ENCODE results near the gene MB21D2. TPM values are rescaled to one million over a fixed set of nuclear protein-coding genes. Genes with fewer than 3 reads are reported as not detected.

Gene MB21D2
- total and polyA plus RNA-seq, 4 donors, result 3.3 to 5.3 (median 4.2) TPM

- no peaks in the 10 kb centered on the region for H3K9me3 ChIP-seq (ENCODE audit: control insufficient read depth, low read length)
- no peak overlapping the region for H3K4me3 ChIP-seq (ENCODE audit: low read length in 2 of 2)
- no peaks in the 10 kb centered on the region for H3K36me3 ChIP-seq (ENCODE audit: control insufficient read depth in 1 of 2, insufficient read depth in 2 of 2, low read length in 1 of 2)
- DNase-seq, result no peak
- H3K27ac ChIP-seq (ENCODE audit: low read depth in 1 of 2, low read length in 2 of 2), result no peak overlapping the region
- intact Hi-C loops (cut with DNase I), result no loop called here
- no peak for ATAC-seq (ENCODE audit: low FRiP score)
- no peaks in the 10 kb centered on the region for H3K27me3 ChIP-seq (ENCODE audit: control insufficient read depth in 1 of 2, insufficient read depth in 2 of 2, low read length in 1 of 2)
- H3K4me1 ChIP-seq (ENCODE audit: control insufficient read depth in 1 of 2, insufficient read depth in 2 of 2, low read length in 2 of 2), result no peaks in the 10 kb centered on the region
- 92 to 93% methylated on average over 6 of the region's 6 CpGs for WGBS, 2 donors
These were observed 37.3 kb downstream of the MB21D2 start for GRCh38 chr3:192880313-192880712.

GRCh38 chr3:192879346-192880031 is 38.2 kb downstream of the MB21D2 start:
- ATAC-seq (ENCODE audit: low FRiP score), result peak; percentile 57
- H3K27me3 ChIP-seq (ENCODE audit: control insufficient read depth in 1 of 2, insufficient read depth in 2 of 2, low read length in 1 of 2), result no peaks in the 10 kb centered on the region
- no peaks in the 10 kb centered on the region for H3K9me3 ChIP-seq (ENCODE audit: control insufficient read depth, low read length)
- no peak overlapping the region for H3K4me3 ChIP-seq (ENCODE audit: low read length in 2 of 2)
- H3K27ac ChIP-seq (ENCODE audit: low read depth in 1 of 2, low read length in 2 of 2), result no peak overlapping the region
- H3K36me3 ChIP-seq (ENCODE audit: control insufficient read depth in 1 of 2, insufficient read depth in 2 of 2, low read length in 1 of 2), result no peaks in the 10 kb centered on the region
- intact Hi-C loops (cut with DNase I), result no loop called here
- DNase-seq, result no peak
- WGBS, 2 donors, result 56 to 65% methylated on average over 8 of the region's 8 CpGs
- no peaks in the 10 kb centered on the region for H3K4me1 ChIP-seq (ENCODE audit: control insufficient read depth in 1 of 2, insufficient read depth in 2 of 2, low read length in 2 of 2)

GRCh38 chr3:192875971-192876565 is 41.6 kb downstream of the MB21D2 start:
- WGBS, 2 donors, result 41 to 47% methylated on average over 3 of the region's 3 CpGs
- Histone ChIP-seq H3K27me3 (ENCODE audit: control insufficient read depth in 1 of 2, insufficient read depth in 2 of 2, low read length in 1 of 2) (no peaks in the 10 kb centered on the region), H3K27ac (ENCODE audit: low read depth in 1 of 2, low read length in 2 of 2) (no peak overlapping the region), H3K36me3 (ENCODE audit: control insufficient read depth in 1 of 2, insufficient read depth in 2 of 2, low read length in 1 of 2) (no peaks in the 10 kb centered on the region), H3K9me3 (ENCODE audit: control insufficient read depth, low read length) (no peaks in the 10 kb centered on the region), H3K4me3 (ENCODE audit: low read length in 2 of 2) (no peak overlapping the region), H3K4me1 (ENCODE audit: control insufficient read depth in 1 of 2, insufficient read depth in 2 of 2, low read length in 2 of 2) (no peaks in the 10 kb centered on the region)
- ATAC-seq (ENCODE audit: low FRiP score), result no peak
- intact Hi-C loops (cut with DNase I), result no loop called here
- DNase-seq, result no peak

GRCh38 chr3:192870822-192871221 is 46.8 kb downstream of the MB21D2 start:
- Histone ChIP-seq H3K4me3 (ENCODE audit: low read length in 2 of 2) (no peak overlapping the region), H3K27me3 (ENCODE audit: control insufficient read depth in 1 of 2, insufficient read depth in 2 of 2, low read length in 1 of 2) (no peaks in the 10 kb centered on the region), H3K27ac (ENCODE audit: low read depth in 1 of 2, low read length in 2 of 2) (no peak overlapping the region), H3K4me1 (ENCODE audit: control insufficient read depth in 1 of 2, insufficient read depth in 2 of 2, low read length in 2 of 2) (peaks cover 0 to 2% of the 10 kb centered on the region in 2 donors), H3K9me3 (ENCODE audit: control insufficient read depth, low read length) (no peaks in the 10 kb centered on the region), H3K36me3 (ENCODE audit: control insufficient read depth in 1 of 2, insufficient read depth in 2 of 2, low read length in 1 of 2) (no peaks in the 10 kb centered on the region)
- DNase-seq, result no peak
- WGBS, 2 donors, result 90 to 91% methylated on average over 5 of the region's 5 CpGs
- intact Hi-C loops (cut with DNase I), result no loop called here
- no peak for ATAC-seq (ENCODE audit: low FRiP score)

- DNase-seq (no peak), ATAC-seq (ENCODE audit: low FRiP score) (peak; percentile 90)
- Histone ChIP-seq H3K27ac (ENCODE audit: low read depth in 1 of 2, low read length in 2 of 2) (peak overlapping the region in 1 of 2 donors; percentile 85), H3K4me3 (ENCODE audit: low read length in 2 of 2) (no peak overlapping the region), H3K9me3 (ENCODE audit: control insufficient read depth, low read length) (no peaks in the 10 kb centered on the region), H3K27me3 (ENCODE audit: control insufficient read depth in 1 of 2, insufficient read depth in 2 of 2, low read length in 1 of 2) (no peaks in the 10 kb centered on the region), H3K36me3 (ENCODE audit: control insufficient read depth in 1 of 2, insufficient read depth in 2 of 2, low read length in 1 of 2) (no peaks in the 10 kb centered on the region), H3K4me1 (ENCODE audit: control insufficient read depth in 1 of 2, insufficient read depth in 2 of 2, low read length in 2 of 2) (peaks cover 0 to 2% of the 10 kb centered on the region in 2 donors)
- WGBS, 2 donors, result 22 to 34% methylated on average over 4 of the region's 4 CpGs
- intact Hi-C loops (cut with DNase I), result no loop called here
These were observed 48.3 kb downstream of the MB21D2 start for GRCh38 chr3:192869131-192870031.

GRCh38 chr3:192867645-192868044 is 50.0 kb downstream of the MB21D2 start:
- peak; percentile 26 for ATAC-seq (ENCODE audit: low FRiP score)

GRCh38 chr3:192866804-192867203 is 50.9 kb downstream of the MB21D2 start:
- no peaks in the 10 kb centered on the region for H3K9me3 ChIP-seq (ENCODE audit: control insufficient read depth, low read length)
- DNase-seq, result no peak
- H3K27ac ChIP-seq (ENCODE audit: low read depth in 1 of 2, low read length in 2 of 2), result no peak overlapping the region
- intact Hi-C loops (cut with DNase I), result no loop called here
- no peak overlapping the region for H3K4me3 ChIP-seq (ENCODE audit: low read length in 2 of 2)
- H3K27me3 ChIP-seq (ENCODE audit: control insufficient read depth in 1 of 2, insufficient read depth in 2 of 2, low read length in 1 of 2), result no peaks in the 10 kb centered on the region
- 97 to 100% methylated on average over 3 of the region's 3 CpGs for WGBS, 2 donors
- ATAC-seq (ENCODE audit: low FRiP score), result no peak
- no peaks in the 10 kb centered on the region for H3K36me3 ChIP-seq (ENCODE audit: control insufficient read depth in 1 of 2, insufficient read depth in 2 of 2, low read length in 1 of 2)
- H3K4me1 ChIP-seq (ENCODE audit: control insufficient read depth in 1 of 2, insufficient read depth in 2 of 2, low read length in 2 of 2), result peaks cover 0 to 2% of the 10 kb centered on the region in 2 donors

More at GRCh38 chr3:192867645-192868044, 50.0 kb downstream of the MB21D2 start:
- peaks cover 0 to 2% of the 10 kb centered on the region in 2 donors for H3K4me1 ChIP-seq (ENCODE audit: control insufficient read depth in 1 of 2, insufficient read depth in 2 of 2, low read length in 2 of 2)
- DNase-seq, result no peak
- H3K27ac ChIP-seq (ENCODE audit: low read depth in 1 of 2, low read length in 2 of 2), result no peak overlapping the region
- 33 to 43% methylated on average over 4 of the region's 4 CpGs for WGBS, 2 donors
- no peaks in the 10 kb centered on the region for H3K27me3 ChIP-seq (ENCODE audit: control insufficient read depth in 1 of 2, insufficient read depth in 2 of 2, low read length in 1 of 2)
- intact Hi-C loops (cut with DNase I), result no loop called here
- no peaks in the 10 kb centered on the region for H3K9me3 ChIP-seq (ENCODE audit: control insufficient read depth, low read length)
- H3K36me3 ChIP-seq (ENCODE audit: control insufficient read depth in 1 of 2, insufficient read depth in 2 of 2, low read length in 1 of 2), result no peaks in the 10 kb centered on the region
- no peak overlapping the region for H3K4me3 ChIP-seq (ENCODE audit: low read length in 2 of 2)

- ATAC-seq (ENCODE audit: low FRiP score), result no peak
- Histone ChIP-seq H3K27ac (ENCODE audit: low read depth in 1 of 2, low read length in 2 of 2) (no peak overlapping the region), H3K27me3 (ENCODE audit: control insufficient read depth in 1 of 2, insufficient read depth in 2 of 2, low read length in 1 of 2) (no peaks in the 10 kb centered on the region), H3K4me3 (ENCODE audit: low read length in 2 of 2) (no peak overlapping the region), H3K4me1 (ENCODE audit: control insufficient read depth in 1 of 2, insufficient read depth in 2 of 2, low read length in 2 of 2) (no peaks in the 10 kb centered on the region), H3K9me3 (ENCODE audit: control insufficient read depth, low read length) (no peaks in the 10 kb centered on the region), H3K36me3 (ENCODE audit: control insufficient read depth in 1 of 2, insufficient read depth in 2 of 2, low read length in 1 of 2) (no peaks in the 10 kb centered on the region)
- intact Hi-C loops (cut with DNase I), result no loop called here
- WGBS, 2 donors, result 81 to 96% methylated on average over 3 of the region's 3 CpGs
- DNase-seq, result no peak
These were observed 52.7 kb downstream of the MB21D2 start for GRCh38 chr3:192864941-192865340.

All from aorta (tissue), 5 donors.